Hepatocyte (in vitro differentiated cells): ENCODE measurements around the gene APBA1. TPM values are rescaled to one million over a fixed set of nuclear protein-coding genes. Genes with fewer than 3 reads are reported as not detected.

Experiments
- DNase-seq: peaks from one replicate; pipeline ENCODE4 v3.0.0-alpha.2; 2016; ENCODE audit warnings: low spot score
- H2AFZ ChIP-seq: fragments of 200-600 bp; sonication (generic); 2 replicates; pipeline ENCODE4 v1.6.0; 2016; ENCODE audit warnings: antibody characterized with exemption, mild to moderate bottlenecking
- H3K27ac ChIP-seq: fragments of 200-600 bp; sonication (generic); 2 replicates; pipeline ENCODE4 v1.5.1; 2016; ENCODE audit warnings: mild to moderate bottlenecking
- H3K27me3 ChIP-seq: fragments of 200-600 bp; sonication (generic); 2 replicates; pipeline ENCODE4 v1.6.1; 2016
- H3K36me3 ChIP-seq: fragments of 200-600 bp; sonication (generic); replicated peaks from 2 replicates; pipeline ENCODE4 v1.5.1; 2016; ENCODE audit warnings: low read depth; ENCODE audit not compliant: insufficient read depth
- H3K4me1 ChIP-seq: fragments of 200-600 bp; sonication (generic); 2 replicates; pipeline ENCODE4 v1.5.1; 2016; ENCODE audit warnings: mild to moderate bottlenecking, moderate library complexity; ENCODE audit not compliant: insufficient read depth
- H3K4me2 ChIP-seq: fragments of 200-600 bp; sonication (generic); 2 replicates; pipeline ENCODE4 v1.6.0; 2016
- H3K4me3 ChIP-seq: fragments of 200-600 bp; sonication (generic); 2 replicates; pipeline ENCODE4 v1.5.1; 2016; ENCODE audit warnings: mild to moderate bottlenecking
- H3K79me2 ChIP-seq: fragments of 200-600 bp; sonication (generic); 2 replicates; pipeline ENCODE4 v1.6.0; 2017; ENCODE audit warnings: mild to moderate bottlenecking
- H3K9me2 ChIP-seq: fragments of 200-600 bp; sonication (generic); replicated peaks from 2 replicates; pipeline ENCODE4 v1.6.0; 2017; ENCODE audit warnings: mild to moderate bottlenecking; ENCODE audit not compliant: insufficient read depth
- H3K9me3 ChIP-seq: fragments of 200-600 bp; sonication (generic); 2 replicates; pipeline ENCODE4 v1.5.1; 2016; ENCODE audit warnings: low read depth, mild to moderate bottlenecking
- H4K20me1 ChIP-seq: fragments of 200-600 bp; sonication (generic); 2 replicates; pipeline ENCODE4 v1.6.0; 2016; ENCODE audit warnings: mild to moderate bottlenecking; ENCODE audit not compliant: insufficient read depth, poor library complexity, severe bottlenecking
- CTCF ChIP-seq: fragments of 200-600 bp; sonication (generic); IDR thresholded peaks from 2 replicates; pipeline ENCODE4 v1.5.1; 2016; ENCODE audit warnings: antibody characterized with exemption, mild to moderate bottlenecking; ENCODE audit not compliant: poor library complexity
- EZH2 ChIP-seq: fragments of 200-600 bp; sonication (generic); IDR thresholded peaks from 2 replicates; pipeline ENCODE4 v1.6.1; 2016; ENCODE audit warnings: antibody characterized with exemption, mild to moderate bottlenecking, borderline replicate concordance
- EZH2phosphoT487 ChIP-seq: fragments of 200-600 bp; sonication (generic); IDR thresholded peaks from one replicate; pipeline ENCODE4 v1.6.1; 2018; ENCODE audit warnings: antibody characterized with exemption, mild to moderate bottlenecking, low read depth, moderate library complexity; ENCODE audit not compliant: unreplicated experiment, severe bottlenecking
- WGBS: methylation state at CpG from one replicate; pipeline ENCODE4 v1.1.6; 2016; ENCODE audit warnings: low lambda C conversion rate; ENCODE audit errors: missing lambda C conversion rate; 5-methylcytosine and 5-hydroxymethylcytosine counted together
- polyA plus RNA-seq: library from polyadenylated mRNA; unstranded; fragments of >200 nt; fragmentation: Nextera tagmentation; extraction: Ambion mirVana; gene quantifications from 2 replicates; pipeline ENCODE4 v1.2.1, GENCODE V29; 2016
- total RNA-seq: library from RNA; depleted of rRNA; stranded (reverse); fragments of >200 nt; gene quantifications from 2 replicates; pipeline ENCODE4 v1.2.3, GENCODE V29; 2014

The APBA1 gene
- total and polyA plus RNA-seq, 2 experiments from 2014 or later, result 1.5 to 12.0 TPM

DNA sequence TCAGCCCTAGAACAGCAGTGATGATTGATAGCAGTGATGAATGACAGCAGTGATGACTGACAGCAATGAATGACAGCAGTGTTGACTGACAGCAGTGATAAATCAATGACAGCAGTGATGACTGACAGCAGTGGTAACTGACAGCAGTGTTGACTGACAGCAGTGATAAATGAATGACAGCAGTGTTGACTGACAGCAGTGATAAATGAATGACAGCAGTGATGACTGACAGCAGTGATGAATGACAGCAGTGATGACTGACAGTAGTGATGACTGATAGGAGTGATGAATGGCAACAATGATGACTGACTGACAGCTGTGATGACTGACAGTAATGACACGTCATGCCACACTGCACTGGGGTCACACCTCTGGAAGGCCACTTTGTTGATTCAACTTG lies 240.4 kb downstream of the APBA1 start:
- Histone ChIP-seq H3K4me2 (no peak overlapping the region), H4K20me1 (no peaks in the 10 kb centered on the region), H3K27ac (no peak overlapping the region), H3K79me2 (no peaks in the 10 kb centered on the region), H3K9me3 (no peaks in the 10 kb centered on the region), H3K4me1 (no peaks in the 10 kb centered on the region), H3K27me3 (no peaks in the 10 kb centered on the region), H2AFZ (no peak overlapping the region), H3K4me3 (no peak overlapping the region), H3K36me3 (no peaks in the 10 kb centered on the region), H3K9me2 (no peaks in the 10 kb centered on the region)
- no peak for DNase-seq
- WGBS, result 92% methylated on average over 1 of the region's 1 CpG
- TF ChIP-seq EZH2phosphoT487 (no peak), CTCF (no peak), EZH2 (no peak)

DNA sequence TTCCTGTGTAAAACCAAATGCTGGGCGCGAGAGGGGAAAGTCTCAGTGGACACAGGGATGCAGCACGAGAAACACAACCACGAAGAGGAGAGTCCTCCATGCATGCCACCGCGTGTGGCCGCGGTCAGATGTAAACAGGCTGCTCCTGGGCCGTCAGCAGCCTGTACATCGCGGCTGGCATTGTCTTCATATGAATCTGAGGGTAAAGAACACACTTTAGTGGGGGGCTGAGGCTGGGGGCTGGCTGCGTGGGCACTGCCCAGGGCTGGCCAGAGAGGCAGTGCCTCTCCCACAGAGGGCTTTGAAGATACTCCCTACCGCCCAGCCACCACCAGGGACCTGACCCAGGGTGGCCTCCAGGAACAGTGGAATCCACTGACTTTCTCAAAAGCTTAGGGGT lies 241.0 kb downstream of the APBA1 start:
- 94% methylated on average over 13 of the region's 13 CpGs for WGBS

GRCh38 chr9:69430206-69430605 lies 242.0 kb downstream of the APBA1 start:
- H4K20me1 ChIP-seq, result no peaks in the 10 kb centered on the region
- H3K9me3 ChIP-seq, result no peaks in the 10 kb centered on the region

More for the DNA sequence above, 241.0 kb downstream of the APBA1 start:
- Histone ChIP-seq H3K4me3 (no peak overlapping the region), H3K27me3 (no peaks in the 10 kb centered on the region), H3K36me3 (no peaks in the 10 kb centered on the region), H2AFZ (no peak overlapping the region), H4K20me1 (no peaks in the 10 kb centered on the region), H3K27ac (no peak overlapping the region), H3K4me1 (no peaks in the 10 kb centered on the region), H3K9me3 (no peaks in the 10 kb centered on the region), H3K9me2 (no peaks in the 10 kb centered on the region), H3K79me2 (no peaks in the 10 kb centered on the region), H3K4me2 (no peak overlapping the region)
- no peak for DNase-seq
- TF ChIP-seq EZH2phosphoT487 (no peak), CTCF (no peak), EZH2 (no peak)

More at GRCh38 chr9:69430206-69430605, 242.0 kb downstream of the APBA1 start:
- H3K27me3 ChIP-seq, result no peaks in the 10 kb centered on the region
- no peaks in the 10 kb centered on the region for H3K9me2 ChIP-seq
- DNase-seq, result no peak
- H3K4me2 ChIP-seq, result no peak overlapping the region
- no peak overlapping the region for H2AFZ ChIP-seq
- H3K4me3 ChIP-seq, result no peak overlapping the region
- H3K36me3 ChIP-seq, result no peaks in the 10 kb centered on the region
- H3K27ac ChIP-seq, result no peak overlapping the region
- no peaks in the 10 kb centered on the region for H3K79me2 ChIP-seq
- 82% methylated on average over 4 of the region's 4 CpGs for WGBS
- TF ChIP-seq EZH2 (no peak), CTCF (no peak)
- no peaks in the 10 kb centered on the region for H3K4me1 ChIP-seq
